PC-3 (cell line): ENCODE results near the gene CYLD.

ENCODE experiments used
- EZH2 ChIP-seq: fragments of 300-600 bp; sonication (generic); IDR thresholded peaks from one replicate; pipeline ENCODE4 v1.6.1; 2017; ENCODE audit warnings: antibody characterized with exemption, mild to moderate bottlenecking, low read length; ENCODE audit not compliant: unreplicated experiment
- EZH2phosphoT487 ChIP-seq: fragments of 300-600 bp; sonication (generic); IDR thresholded peaks from 2 replicates; pipeline ENCODE4 v1.6.1; 2018; ENCODE audit warnings: mild to moderate bottlenecking, antibody characterized with exemption, low read length, borderline replicate concordance
- TF ChIP-seq, protein P1 (sequence below): fragments of 300-600 bp; sonication (generic); conservative IDR thresholded peaks from 2 replicates; pipeline ENCODE4 v1.5.1; 2017; ENCODE audit warnings: antibody characterized with exemption, low read depth, mild to moderate bottlenecking, low read length

DNA sequence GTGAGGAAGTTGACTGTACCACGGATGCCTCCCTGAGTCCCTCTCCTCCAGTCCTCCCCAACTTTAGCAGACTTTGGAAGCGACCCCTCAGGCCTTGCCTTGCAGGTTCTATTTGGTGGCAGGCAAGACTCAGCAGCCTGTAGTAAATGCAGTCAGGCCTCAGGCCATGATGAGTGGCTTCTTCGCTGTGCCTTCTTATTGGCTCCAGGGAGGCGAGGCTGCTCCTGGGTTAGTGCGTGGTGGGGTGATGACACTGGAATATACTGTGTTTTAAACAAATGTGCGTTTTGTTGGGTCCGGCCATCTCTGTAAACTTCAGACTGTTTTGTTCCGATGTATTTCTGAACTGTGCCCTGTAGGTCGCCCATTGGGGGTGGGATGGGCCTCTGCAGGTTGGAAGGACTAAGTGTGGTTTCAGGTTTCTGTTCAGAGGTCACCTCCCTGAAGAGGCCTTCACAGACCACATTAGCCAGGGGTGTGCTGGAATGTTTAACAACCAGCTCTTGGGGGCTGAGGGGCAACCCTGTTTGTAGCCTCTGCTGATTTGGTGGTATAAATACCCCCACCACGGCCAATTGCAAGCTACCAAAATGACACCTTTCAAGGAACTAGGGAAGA lies 62.5 kb downstream of the CYLD start:
- TF ChIP-seq EZH2phosphoT487 (no peak), EZH2 (no peak)
- TF ChIP-seq, protein P1, sequence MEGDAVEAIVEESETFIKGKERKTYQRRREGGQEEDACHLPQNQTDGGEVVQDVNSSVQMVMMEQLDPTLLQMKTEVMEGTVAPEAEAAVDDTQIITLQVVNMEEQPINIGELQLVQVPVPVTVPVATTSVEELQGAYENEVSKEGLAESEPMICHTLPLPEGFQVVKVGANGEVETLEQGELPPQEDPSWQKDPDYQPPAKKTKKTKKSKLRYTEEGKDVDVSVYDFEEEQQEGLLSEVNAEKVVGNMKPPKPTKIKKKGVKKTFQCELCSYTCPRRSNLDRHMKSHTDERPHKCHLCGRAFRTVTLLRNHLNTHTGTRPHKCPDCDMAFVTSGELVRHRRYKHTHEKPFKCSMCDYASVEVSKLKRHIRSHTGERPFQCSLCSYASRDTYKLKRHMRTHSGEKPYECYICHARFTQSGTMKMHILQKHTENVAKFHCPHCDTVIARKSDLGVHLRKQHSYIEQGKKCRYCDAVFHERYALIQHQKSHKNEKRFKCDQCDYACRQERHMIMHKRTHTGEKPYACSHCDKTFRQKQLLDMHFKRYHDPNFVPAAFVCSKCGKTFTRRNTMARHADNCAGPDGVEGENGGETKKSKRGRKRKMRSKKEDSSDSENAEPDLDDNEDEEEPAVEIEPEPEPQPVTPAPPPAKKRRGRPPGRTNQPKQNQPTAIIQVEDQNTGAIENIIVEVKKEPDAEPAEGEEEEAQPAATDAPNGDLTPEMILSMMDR = no peak
